Motor neuron (in vitro differentiated cells): ENCODE data around the gene HNRNPF. TPM values are rescaled to one million over a fixed set of nuclear protein-coding genes. Genes with fewer than 3 reads are reported as not detected.

Source experiments
- ATAC-seq, 8 experiments: fragments of 200-7000 bp; cut with Tn5 transposase; replicated peaks in 6 of 8; 2 replicates each; pipeline ENCODE4 v1.8.0; 2021; ENCODE audit warnings: mild to moderate bottlenecking in 8 of 8, moderate library complexity in 8 of 8
- H3K27ac ChIP-seq, 2 donors: fragments of 250-450 bp; sonication (Bioruptor Pico); 2 replicates each; pipeline ENCODE4 v1.9.0; 2021; ENCODE audit warnings: antibody characterized with exemption in 2 of 2, mild to moderate bottlenecking in 2 of 2, moderate library complexity in 1 of 2
- H3K4me1 ChIP-seq, 2 donors: fragments of 250-450 bp; sonication (Bioruptor Pico); replicated peaks in 1 of 2; 2 replicates each; pipeline ENCODE4 v1.6.1; 2021; ENCODE audit warnings: antibody characterized with exemption in 2 of 2, mild to moderate bottlenecking in 2 of 2, moderate library complexity in 1 of 2
- H3K4me3 ChIP-seq, 5 donors: fragments of 250-450 bp; sonication (Bioruptor Pico); 2 replicates each; pipeline ENCODE4 v1.9.0; 2021; ENCODE audit warnings: antibody characterized with exemption in 5 of 5, mild to moderate bottlenecking in 5 of 5, moderate library complexity in 4 of 5
- WGBS, 10 experiments: fragments of 450-650 bp; shearing (Covaris generic); methylation state at CpG; one replicate each; pipeline ENCODE4 v1.0.0; 2022; 5-methylcytosine and 5-hydroxymethylcytosine counted together
- in situ Hi-C, 9 experiments: fragments of 400-800 bp; cut with MboI; loops; one replicate each; pipeline ENCODE4 v1.15.0; 2021; ENCODE audit warnings: low sequenced_read_pairs in 9 of 9, low pct_unique_long_range_greater_than_20kb in 2 of 9; ENCODE audit not compliant: unreplicated experiment in 9 of 9
- total RNA-seq, 8 experiments: library from RNA; unstranded; fragments of 300-600 nt; gene quantifications; 2 replicates each; pipeline versions ENCODE4 v1.2.3 to v1.2.4, GENCODE V29; 2022

HNRNPF gene
- total RNA-seq, 8 experiments from 2014 or later: 60.5 to 204 (median 122) TPM

GRCh38 chr10:43417950-43418768 lies 9.2 kb upstream of the HNRNPF start:
- no peak for ATAC-seq
- 29 to 89% (median 85%) methylated on average over 1 to 10 of the region's 14 CpGs; no CpG with 5 or more reads in 2 of the 10 experiments for WGBS, 10 experiments
- in situ Hi-C loops: no loop called here
- Histone ChIP-seq H3K4me1 (no peaks in the 10 kb centered on the region), H3K27ac (no peak overlapping the region), H3K4me3 (no peak overlapping the region)

GRCh38 chr10:43415544-43415943 lies 6.6 kb upstream of the HNRNPF start:
- 62 to 100% (median 90%) methylated on average over 1 to 10 of the region's 10 CpGs; no CpG with 5 or more reads in 4 of the 10 experiments for WGBS, 10 experiments
- no peak for ATAC-seq
- H3K4me1 ChIP-seq: no peaks in the 10 kb centered on the region
- in situ Hi-C loops: no loop called here
- H3K27ac ChIP-seq: no peak overlapping the region
- no peak overlapping the region for H3K4me3 ChIP-seq

- Histone ChIP-seq H3K4me1 (peaks cover 1 to 6% of the 10 kb centered on the region in 2 donors), H3K4me3 (no peak overlapping the region), H3K27ac (no peak overlapping the region)
- ATAC-seq: no peak
- in situ Hi-C loops: no loop called here
- 40 to 100% (median 72%) methylated on average over 1 to 2 of the region's 2 CpGs; no CpG with 5 or more reads in 4 of the 10 experiments for WGBS, 10 experiments
Observed at GRCh38 chr10:43411536-43411935, 2.5 kb upstream of the HNRNPF start.

- no peak overlapping the region for H3K27ac ChIP-seq
- in situ Hi-C loops: no loop called here
- no peak overlapping the region for H3K4me3 ChIP-seq
- 57 to 100% (median 96%) methylated on average over 2 to 12 of the region's 14 CpGs for WGBS, 10 experiments
- peaks cover 5 to 6% of the 10 kb centered on the region in 2 donors for H3K4me1 ChIP-seq
- no peak for ATAC-seq
Observed at GRCh38 chr10:43410345-43410744, 1.4 kb upstream of the HNRNPF start.

GRCh38 chr10:43409385-43410109 lies 561 bp upstream of the HNRNPF start:
- H3K4me1 ChIP-seq: peaks cover 5 to 6% of the 10 kb centered on the region in 2 donors
- in situ Hi-C loops: no loop called here
- 21 to 67% (median 40%) methylated on average over 3 to 24 of the region's 46 CpGs; no CpG with 5 or more reads in 2 of the 10 experiments for WGBS, 10 experiments
- H3K27ac ChIP-seq: peak overlapping the region; percentile 97 to 98
- peak in 4 of 8 experiments; percentile 0 to 1 (median 0) for ATAC-seq
- H3K4me3 ChIP-seq: peak overlapping the region; percentile 49 to 70 (median 62)

GRCh38 chr10:43408331-43408709 lies 666 bp downstream of the HNRNPF start:
- in situ Hi-C loops: no loop called here
- peak in 1 of 8 experiments; percentile 0 for ATAC-seq
- H3K4me3 ChIP-seq: peak overlapping the region; percentile 49 to 70 (median 62)
- peaks cover 5 to 6% of the 10 kb centered on the region in 2 donors for H3K4me1 ChIP-seq
- 0% methylated on average over 1 to 7 of the region's 31 CpGs; no CpG with 5 or more reads in 7 of the 10 experiments for WGBS, 10 experiments
- peak overlapping the region; percentile 97 to 98 for H3K27ac ChIP-seq

GRCh38 chr10:43407576-43408330 lies 1.2 kb downstream of the HNRNPF start:
- 0 to 10% (median 0%) methylated on average over 1 to 27 of the region's 56 CpGs; no CpG with 5 or more reads in 1 of the 10 experiments for WGBS, 10 experiments
- H3K4me1 ChIP-seq: peaks cover 5 to 6% of the 10 kb centered on the region in 2 donors
- in situ Hi-C loops: no loop called here
- peak; percentile 25 to 41 (median 33) for ATAC-seq
- H3K27ac ChIP-seq: peak overlapping the region; percentile 97 to 98
- peak overlapping the region; percentile 49 to 70 (median 62) for H3K4me3 ChIP-seq

- 0% methylated on average over 1 to 6 of the region's 59 CpGs; no CpG with 5 or more reads in 7 of the 10 experiments for WGBS, 10 experiments
- peak overlapping the region; percentile 49 to 70 (median 62) for H3K4me3 ChIP-seq
- H3K4me1 ChIP-seq: peaks cover 5 to 8% of the 10 kb centered on the region in 2 donors
- in situ Hi-C loops: no loop called here
- peak overlapping the region; percentile 66 to 98 for H3K27ac ChIP-seq
- ATAC-seq: peak; percentile 1 to 6 (median 3)
Observed at GRCh38 chr10:43407148-43407575, 1.8 kb downstream of the HNRNPF start.

- no peak for ATAC-seq
- H3K4me3 ChIP-seq: no peak overlapping the region
- in situ Hi-C loops: no loop called here
- peaks cover 5 to 9% of the 10 kb centered on the region in 2 donors for H3K4me1 ChIP-seq
- WGBS, 10 experiments: 28 to 81% (median 74%) methylated on average over 1 to 6 of the region's 6 CpGs; no CpG with 5 or more reads in 1 of the 10 experiments
- no peak overlapping the region for H3K27ac ChIP-seq
Observed at GRCh38 chr10:43404704-43405084, 4.3 kb downstream of the HNRNPF start.

- Histone ChIP-seq H3K4me3 (no peak overlapping the region), H3K27ac (no peak overlapping the region), H3K4me1 (peaks cover 5% of the 10 kb centered on the region in 2 donors)
- no peak for ATAC-seq
- in situ Hi-C loops: no loop called here
- WGBS, 10 experiments: 56 to 100% (median 82%) methylated on average over 2 to 10 of the region's 14 CpGs
Observed at GRCh38 chr10:43403911-43404703, 4.9 kb downstream of the HNRNPF start.

GRCh38 chr10:43402880-43403452 lies 6.0 kb downstream of the HNRNPF start:
- in situ Hi-C loops: no loop called here
- Histone ChIP-seq H3K4me1 (peaks cover 12% of the 10 kb centered on the region in 2 donors), H3K27ac (no peak overlapping the region), H3K4me3 (no peak overlapping the region)
- WGBS, 10 experiments: 13 to 100% (median 86%) methylated on average over 1 to 6 of the region's 7 CpGs
- ATAC-seq: no peak

GRCh38 chr10:43402176-43402575 lies 6.8 kb downstream of the HNRNPF start:
- peaks cover 13 to 17% of the 10 kb centered on the region in 2 donors for H3K4me1 ChIP-seq
- ATAC-seq: no peak
- no peak overlapping the region for H3K4me3 ChIP-seq
- in situ Hi-C loops: no loop called here
- 50 to 82% (median 68%) methylated on average over 2 to 4 of the region's 4 CpGs for WGBS, 10 experiments
- no peak overlapping the region for H3K27ac ChIP-seq
